ENCODE measurements around the gene ACOXL.

ACOXL gene

DNA sequence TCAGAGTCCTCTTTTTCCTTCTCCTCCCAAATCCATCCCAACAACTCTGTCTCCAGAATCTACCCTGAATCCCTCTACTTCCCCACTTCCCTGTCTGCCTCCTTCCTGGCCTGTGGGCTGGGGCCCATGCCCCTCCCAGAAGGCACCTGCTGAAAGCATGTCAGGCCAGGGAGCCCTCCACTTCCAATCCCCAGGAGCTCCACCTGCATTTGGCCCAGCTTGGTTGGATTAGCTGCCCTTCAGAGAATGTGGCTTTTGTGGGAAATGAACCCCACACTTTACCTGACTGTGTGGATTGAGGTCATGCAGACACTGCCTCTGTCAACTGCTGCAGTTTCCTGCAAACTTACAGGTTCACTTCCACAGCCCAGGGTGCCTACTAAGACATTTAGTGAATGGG, 58.5 kb downstream of the ACOXL start:
- no peak for DNase-seq (ENCODE audit: extremely low read depth in 1 of 2, low read depth in 1 of 2)

DNA sequence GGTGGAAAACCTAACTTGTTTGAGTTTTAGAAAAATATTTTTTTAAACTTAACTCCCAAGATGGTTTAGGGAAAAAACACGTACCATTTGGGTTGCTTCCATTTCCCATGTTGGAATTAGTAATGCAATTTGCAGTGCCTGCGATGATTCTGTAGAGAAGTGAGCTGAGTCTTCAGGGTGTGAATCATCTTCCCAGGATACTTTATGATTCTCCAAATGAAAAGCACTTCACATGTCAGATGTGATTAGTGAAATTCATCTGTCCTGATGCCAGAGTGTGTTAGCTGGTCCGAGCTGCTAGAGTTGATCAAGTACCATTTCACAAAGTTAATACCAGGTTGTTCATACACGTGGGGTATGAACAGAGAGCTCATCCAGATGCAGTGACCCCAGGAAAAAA, 59.1 kb downstream of the ACOXL start:
- DNase-seq (ENCODE audit: extremely low read depth in 1 of 2, low read depth in 1 of 2), result no peak

DNA sequence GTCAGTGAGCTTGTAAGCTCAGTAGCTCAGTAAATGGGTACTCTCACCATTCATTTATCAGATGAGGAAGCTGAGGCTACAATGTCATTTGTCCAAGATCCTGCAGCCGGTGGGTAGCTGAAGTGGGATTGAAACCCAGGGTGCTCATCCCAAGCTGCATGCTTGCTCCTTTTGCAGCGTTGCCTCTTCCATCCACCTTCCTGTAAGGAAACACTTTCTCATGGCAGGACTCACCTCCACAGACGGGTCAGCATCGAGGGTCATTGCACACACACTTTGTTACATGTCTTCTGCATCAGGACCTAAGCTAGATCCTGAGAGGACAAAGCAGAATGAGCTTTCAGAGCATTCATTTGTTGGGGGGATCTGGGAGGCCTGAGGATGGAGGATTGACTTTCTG, 60.7 kb downstream of the ACOXL start:
- DNase-seq (ENCODE audit: extremely low read depth in 1 of 2, low read depth in 1 of 2), result no peak

DNA sequence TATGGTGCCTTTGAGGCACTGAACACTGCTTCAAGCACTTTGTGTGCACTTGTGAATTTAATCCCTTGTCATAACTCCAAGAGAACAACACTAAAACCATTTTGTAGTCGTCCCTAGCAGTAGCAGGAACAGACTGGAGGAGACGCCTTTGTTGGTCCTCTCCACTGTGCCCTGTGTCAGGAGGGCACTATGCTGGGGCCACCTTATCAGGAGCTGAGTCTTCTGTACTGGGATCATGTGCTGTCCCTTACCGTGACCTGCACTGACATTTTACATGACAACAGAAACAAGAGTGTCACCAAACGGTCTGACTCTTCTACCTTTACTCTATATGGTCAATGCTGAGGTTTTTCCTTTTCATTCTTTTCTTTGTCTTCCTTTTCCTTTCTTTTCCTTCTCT, 62.0 kb downstream of the ACOXL start:
- DNase-seq (ENCODE audit: extremely low read depth in 1 of 2, low read depth in 1 of 2), result no peak

DNA sequence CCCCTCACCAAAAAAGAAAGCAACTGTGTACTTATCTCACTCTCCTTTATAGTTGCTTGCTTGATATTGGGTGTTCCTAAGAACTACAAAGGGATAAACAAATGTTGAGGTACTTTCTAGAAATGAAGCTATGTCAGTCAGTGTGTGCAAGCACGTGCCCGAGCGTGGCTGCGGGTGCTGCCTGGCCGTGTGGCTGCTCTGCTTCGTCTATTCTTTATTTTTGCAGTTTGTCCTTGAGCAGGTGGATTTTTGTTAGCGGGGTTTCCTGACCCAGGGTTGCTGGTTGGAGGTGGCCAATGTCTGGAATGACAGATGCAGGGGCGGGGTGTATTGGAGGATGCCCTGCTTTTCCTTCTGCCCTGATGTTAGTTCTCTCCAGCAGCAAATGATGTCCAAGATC, 62.6 kb downstream of the ACOXL start:
- DNase-seq (ENCODE audit: extremely low read depth in 1 of 2, low read depth in 1 of 2), result no peak

- no peak for DNase-seq (ENCODE audit: extremely low read depth in 1 of 2, low read depth in 1 of 2)
Observed at GRCh38 chr2:110796716-110797301, 64.4 kb downstream of the ACOXL start.

GRCh38 chr2:110799376-110799775, 67.0 kb downstream of the ACOXL start:
- DNase-seq (ENCODE audit: extremely low read depth in 1 of 2, low read depth in 1 of 2), result no peak

- no peak for DNase-seq (ENCODE audit: extremely low read depth in 1 of 2, low read depth in 1 of 2)
Observed at GRCh38 chr2:110800611-110801402, 68.4 kb downstream of the ACOXL start.

- DNase-seq (ENCODE audit: extremely low read depth in 1 of 2, low read depth in 1 of 2), result no peak
Observed at GRCh38 chr2:110802208-110802932, 70.0 kb downstream of the ACOXL start.

GRCh38 chr2:110804433-110804832, 72.1 kb downstream of the ACOXL start:
- no peak for DNase-seq (ENCODE audit: extremely low read depth in 1 of 2, low read depth in 1 of 2)

DNA sequence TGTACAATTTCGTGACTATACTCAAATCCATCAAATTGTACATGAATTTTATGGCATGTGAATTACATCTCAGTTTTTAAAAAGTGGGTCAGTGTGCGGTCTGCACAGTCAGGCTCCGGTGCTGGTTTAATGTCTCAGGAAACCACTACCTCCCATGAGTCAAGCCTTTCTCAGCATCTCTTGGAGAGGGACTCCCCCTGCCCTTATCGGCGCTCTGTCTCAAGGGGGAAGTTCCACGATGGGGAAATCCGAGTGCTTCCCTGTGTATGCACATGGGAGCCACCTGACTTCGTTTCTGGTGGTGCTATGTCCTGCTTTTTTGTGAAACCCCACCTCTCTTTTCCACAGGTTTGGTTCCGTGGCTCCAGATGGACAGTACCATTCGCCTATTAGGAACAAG, 72.5 kb downstream of the ACOXL start:
- DNase-seq (ENCODE audit: extremely low read depth in 1 of 2, low read depth in 1 of 2), result no peak

- no peak for DNase-seq (ENCODE audit: extremely low read depth in 1 of 2, low read depth in 1 of 2)
Observed at GRCh38 chr2:110805894-110806452, 73.6 kb downstream of the ACOXL start.

- DNase-seq (ENCODE audit: extremely low read depth in 1 of 2, low read depth in 1 of 2), result no peak
Observed at GRCh38 chr2:110807522-110807921, 75.1 kb downstream of the ACOXL start.

DNA sequence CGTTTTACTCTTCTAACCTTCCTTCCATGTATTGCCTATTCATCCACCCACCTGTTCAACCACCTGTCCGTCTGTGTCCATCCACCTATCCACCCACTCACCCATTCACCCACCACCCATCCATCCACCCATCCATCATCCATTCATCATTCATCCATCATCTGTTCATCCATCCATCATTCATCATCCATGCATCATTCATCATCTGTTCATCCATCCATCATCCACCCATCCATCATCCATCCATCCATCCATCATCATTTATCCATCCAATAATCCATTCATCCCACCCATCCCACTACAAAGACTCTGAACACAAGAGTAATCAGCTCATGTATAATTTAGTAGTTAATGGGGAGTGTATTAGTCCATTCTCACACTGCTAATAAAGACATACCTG, 78.0 kb downstream of the ACOXL start:
- no peak for DNase-seq (ENCODE audit: extremely low read depth in 1 of 2, low read depth in 1 of 2)

- DNase-seq (ENCODE audit: extremely low read depth in 1 of 2, low read depth in 1 of 2), result no peak
Observed at GRCh38 chr2:110812726-110813645, 80.6 kb downstream of the ACOXL start.

GRCh38 chr2:110813896-110814295, 81.5 kb downstream of the ACOXL start:
- DNase-seq (ENCODE audit: extremely low read depth in 1 of 2, low read depth in 1 of 2), result no peak

GRCh38 chr2:110815938-110816337, 83.6 kb downstream of the ACOXL start:
- no peak for DNase-seq (ENCODE audit: extremely low read depth in 1 of 2, low read depth in 1 of 2)

DNA sequence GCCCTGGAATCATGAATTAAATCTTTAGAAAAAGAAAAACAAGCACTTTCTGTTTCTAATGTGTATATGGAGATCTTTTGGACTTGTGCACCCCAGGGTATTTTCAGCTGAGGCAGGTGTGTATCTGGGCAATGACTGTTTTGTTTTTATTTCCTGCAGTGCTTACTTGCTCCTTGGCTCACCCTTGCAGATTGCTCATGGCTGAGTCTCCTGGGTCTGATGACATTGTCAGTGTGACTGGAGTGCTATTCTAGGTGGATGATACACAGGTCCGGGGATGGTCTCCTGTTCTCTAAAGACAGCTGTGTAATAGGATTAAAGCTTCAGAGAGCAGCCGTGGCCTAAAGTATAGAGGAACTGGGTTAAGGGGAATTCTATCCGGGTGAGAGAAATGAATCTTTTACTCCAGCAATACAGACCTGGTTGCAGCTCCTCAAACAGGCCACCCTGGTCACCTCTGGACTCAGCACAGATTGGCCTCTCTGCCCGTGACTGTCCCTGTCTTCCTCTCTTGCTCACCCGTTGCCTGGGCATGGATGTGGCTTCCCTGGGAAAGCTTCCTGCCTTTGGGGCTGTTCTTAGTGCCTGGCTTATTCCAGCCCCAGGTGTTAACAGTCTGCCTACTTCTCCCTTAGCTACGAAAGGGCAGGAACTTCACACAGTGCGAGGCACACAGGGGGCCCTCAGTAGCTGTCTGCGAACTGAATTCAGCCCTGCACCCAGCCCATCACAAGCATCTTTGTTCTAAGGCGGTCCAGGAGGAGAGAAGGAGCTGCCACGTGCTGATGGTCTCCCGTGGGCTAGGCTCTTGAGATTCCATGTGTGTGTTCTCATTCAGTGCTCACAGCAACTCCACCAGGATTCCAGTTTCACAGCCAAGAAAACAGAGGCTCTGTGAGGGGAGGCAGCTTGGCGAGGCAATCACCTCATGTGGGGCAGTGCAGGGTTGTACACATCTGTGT, 84.3 kb downstream of the ACOXL start:
- DNase-seq (ENCODE audit: extremely low read depth in 1 of 2, low read depth in 1 of 2), result no peak

GRCh38 chr2:110818767-110819481, 86.6 kb downstream of the ACOXL start:
- no peak for DNase-seq (ENCODE audit: extremely low read depth in 1 of 2, low read depth in 1 of 2)
